DOHH2 (cell line): ENCODE data around the gene KMT2B.
"Not testable (repeated sequence)": the region's sequence is repeated elsewhere in the genome, so short reads cannot be mapped to it uniquely, and the experiment has no call there.

Source experiments
- EZH2phosphoT487 ChIP-seq: fragments of 200-600 bp; sonication (generic); IDR thresholded peaks from 2 replicates; pipeline ENCODE4 v1.6.1; 2017; ENCODE audit warnings: borderline replicate concordance, mild to moderate bottlenecking, antibody characterized with exemption, low read length, moderate library complexity, mixed read lengths
- TF ChIP-seq, protein P1 (sequence below): fragments of 200-600 bp; sonication (generic); IDR thresholded peaks from one replicate; pipeline ENCODE4 v1.5.1; 2014; ENCODE audit warnings: antibody characterized with exemption, mild to moderate bottlenecking, low read depth, low read length; ENCODE audit not compliant: poor library complexity, severe bottlenecking

DNA sequence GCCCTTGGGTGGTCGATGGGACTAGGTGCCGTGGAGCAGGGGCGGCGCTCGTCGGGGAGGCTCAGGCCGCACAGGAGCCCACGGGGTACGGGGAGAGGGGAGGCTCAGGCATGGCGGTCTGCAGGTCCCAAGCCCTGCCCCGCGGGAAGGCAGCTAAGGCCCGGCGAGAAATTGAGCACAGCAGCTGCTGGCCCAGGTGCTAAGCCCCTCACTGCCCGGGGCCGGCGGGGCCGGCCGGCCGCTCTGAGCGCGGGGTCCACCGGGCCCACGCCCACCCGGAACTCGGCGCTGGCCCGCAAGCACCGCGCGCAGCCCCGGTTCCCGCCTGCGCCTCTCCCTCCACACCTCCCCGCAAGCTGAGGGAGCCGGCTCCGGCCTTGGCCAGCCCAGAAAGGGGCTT, 26.7 kb upstream of the KMT2B start:
- TF ChIP-seq, protein P1, sequence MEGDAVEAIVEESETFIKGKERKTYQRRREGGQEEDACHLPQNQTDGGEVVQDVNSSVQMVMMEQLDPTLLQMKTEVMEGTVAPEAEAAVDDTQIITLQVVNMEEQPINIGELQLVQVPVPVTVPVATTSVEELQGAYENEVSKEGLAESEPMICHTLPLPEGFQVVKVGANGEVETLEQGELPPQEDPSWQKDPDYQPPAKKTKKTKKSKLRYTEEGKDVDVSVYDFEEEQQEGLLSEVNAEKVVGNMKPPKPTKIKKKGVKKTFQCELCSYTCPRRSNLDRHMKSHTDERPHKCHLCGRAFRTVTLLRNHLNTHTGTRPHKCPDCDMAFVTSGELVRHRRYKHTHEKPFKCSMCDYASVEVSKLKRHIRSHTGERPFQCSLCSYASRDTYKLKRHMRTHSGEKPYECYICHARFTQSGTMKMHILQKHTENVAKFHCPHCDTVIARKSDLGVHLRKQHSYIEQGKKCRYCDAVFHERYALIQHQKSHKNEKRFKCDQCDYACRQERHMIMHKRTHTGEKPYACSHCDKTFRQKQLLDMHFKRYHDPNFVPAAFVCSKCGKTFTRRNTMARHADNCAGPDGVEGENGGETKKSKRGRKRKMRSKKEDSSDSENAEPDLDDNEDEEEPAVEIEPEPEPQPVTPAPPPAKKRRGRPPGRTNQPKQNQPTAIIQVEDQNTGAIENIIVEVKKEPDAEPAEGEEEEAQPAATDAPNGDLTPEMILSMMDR: not testable (repeated sequence)
- TF ChIP-seq EZH2phosphoT487: not testable (repeated sequence)
